ENCODE results near the gene MKLN1.

- TF ChIP-seq CTCF (IDR thresholded peaks at IDR 0.05; ENCODE audit: poor library complexity, severe bottlenecking): no peak
- TF ChIP-seq EP300 (conservative IDR thresholded peaks at IDR 0.05; ENCODE audit: poor library complexity, severe bottlenecking): no peak
- TF ChIP-seq TAF1 (IDR thresholded peaks at IDR 0.05; ENCODE audit: low read depth): no peak
- no peak for TF ChIP-seq SMC3 (conservative IDR thresholded peaks at IDR 0.05; ENCODE audit: poor library complexity)
These were observed 5.6 kb upstream of the MKLN1 start for GRCh38 chr7:131322061-131322460.
